Adrenal gland (tissue), 5 donors: ENCODE measurements around the gene PFN1.

Experiments
- CTCF ChIP-seq, 6 experiments: fragments of 450-650 bp in 4 of 6; fragments of 200-600 bp in 2 of 6; sonication (generic) in 1 of 6; IDR thresholded peaks; 1 replicate in 5 of 6; 2 replicates in 1 of 6; pipeline versions ENCODE4 v1.5.1 to v1.8.0; 2016 to 2021; ENCODE audit warnings: antibody characterized with exemption in 6 of 6, mild to moderate bottlenecking in 2 of 6, moderate library complexity in 1 of 6
- POLR2A ChIP-seq, 2 donors: fragments of 450-650 bp; IDR thresholded peaks; one replicate each; pipeline ENCODE4 v1.6.1; 2017; ENCODE audit warnings: antibody characterized with exemption in 2 of 2, mild to moderate bottlenecking in 2 of 2, moderate library complexity in 1 of 2
- donor health status: DM: no; HTN: no; CAD: no.

- TF ChIP-seq POLR2A (IDR thresholded peaks at IDR 0.05): no peak
- no peak for TF ChIP-seq CTCF (IDR thresholded peaks at IDR 0.05)
Measured at GRCh38 chr17:4939546-4939795, 8.9 kb downstream of the PFN1 start.
